Fibroblast of skin of left biceps (primary cell): ENCODE results near the gene METTL15.
"Not testable (repeated sequence)": the region's sequence is repeated elsewhere in the genome, so short reads cannot be mapped to it uniquely, and the experiment has no call there.

Experiments
- DNase-seq, 2 experiments: peaks; one replicate each; pipeline ENCODE4 v3.0.0-alpha.2; 2013; ENCODE audit warnings: low read depth in 2 of 2

Gene METTL15

DNA sequence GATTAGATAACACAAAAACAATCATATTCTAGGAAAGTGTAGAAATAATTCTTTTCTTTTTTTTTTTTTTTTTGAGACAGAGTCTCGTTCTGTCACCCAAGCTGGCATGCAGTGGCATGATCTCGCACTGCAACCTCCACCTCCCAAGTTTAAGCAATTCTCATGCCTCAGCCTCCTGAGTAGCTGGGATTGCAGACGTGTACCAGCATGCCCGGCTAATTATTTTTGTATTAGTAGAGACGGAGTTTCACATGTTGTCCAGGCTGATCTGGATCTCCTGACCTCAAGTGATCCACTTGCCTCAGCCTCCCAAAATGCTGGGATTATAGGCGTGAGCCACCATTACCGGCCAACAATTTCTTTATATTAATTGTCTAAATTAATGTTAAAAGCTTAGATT lies 182.8 kb downstream of the METTL15 start:
- DNase-seq, result not testable (repeated sequence)

GRCh38 chr11:28296426-28296825 lies 188.2 kb downstream of the METTL15 start:
- no peak for DNase-seq

- DNase-seq, result no peak
These were observed 190.0 kb downstream of the METTL15 start for GRCh38 chr11:28298209-28298608.

GRCh38 chr11:28303477-28304191 lies 195.4 kb downstream of the METTL15 start:
- no peak for DNase-seq

- DNase-seq, result no peak
These were observed 207.3 kb downstream of the METTL15 start for GRCh38 chr11:28315440-28315839.

DNA sequence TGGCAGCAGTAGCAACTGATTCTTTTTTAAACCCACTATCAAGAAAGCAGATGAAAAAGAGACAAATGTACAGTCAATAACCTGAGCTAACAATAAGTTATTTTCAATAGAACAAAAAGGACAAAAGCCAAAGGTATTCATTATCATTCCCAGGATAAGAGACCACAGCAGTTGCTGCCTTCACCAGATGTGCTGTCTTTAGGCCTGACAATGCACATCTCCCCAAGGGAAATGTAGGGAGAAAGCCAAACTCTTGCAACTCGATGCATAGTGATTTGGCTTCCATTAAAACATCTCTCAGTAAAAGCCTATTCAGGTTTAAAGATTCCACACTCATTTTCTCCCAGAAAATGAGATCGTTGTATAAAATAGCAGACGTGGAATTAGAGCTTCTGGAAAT lies 210.7 kb downstream of the METTL15 start:
- no peak for DNase-seq

DNA sequence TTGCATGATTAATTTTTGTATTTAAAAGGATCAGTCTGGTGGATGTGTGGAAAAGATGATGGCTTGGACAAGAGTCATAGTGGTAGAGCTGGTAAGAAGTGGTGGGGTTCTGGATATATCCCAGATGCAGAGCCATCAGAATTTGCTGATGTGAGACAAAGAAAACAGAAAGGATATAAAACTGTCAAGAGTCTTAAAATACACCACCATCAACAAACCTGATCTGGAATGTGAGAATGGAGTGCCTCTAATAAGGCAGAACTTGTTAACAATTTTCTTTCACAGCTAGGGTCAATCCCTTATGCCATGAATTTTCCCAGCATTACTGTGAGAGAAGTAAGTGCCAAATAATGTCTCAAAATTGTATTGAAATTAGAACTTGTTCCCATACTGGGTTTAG lies 215.4 kb downstream of the METTL15 start:
- no peak for DNase-seq

GRCh38 chr11:28332393-28332792 lies 224.2 kb downstream of the METTL15 start:
- not testable (repeated sequence) for DNase-seq

GRCh38 chr11:28337701-28338100 lies 229.5 kb downstream of the METTL15 start:
- DNase-seq, result no peak

DNA sequence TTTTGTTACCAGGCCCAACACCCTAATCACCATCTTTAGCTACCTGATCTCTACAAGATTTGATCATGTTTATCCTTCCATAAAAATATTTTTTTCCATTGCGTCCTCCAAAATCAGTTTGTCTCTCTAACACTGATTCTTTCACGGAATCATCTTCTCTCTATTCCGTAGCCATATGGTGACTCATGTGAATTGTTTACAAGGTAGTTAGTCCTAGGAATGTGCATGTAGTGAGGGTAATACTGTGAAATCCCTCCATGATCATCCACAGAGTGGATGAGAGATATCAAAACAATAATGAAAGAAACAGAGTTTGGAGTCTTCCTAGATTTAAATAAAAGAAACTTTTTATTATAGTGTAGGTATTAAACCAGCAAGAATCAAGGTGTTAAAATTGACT lies 230.2 kb downstream of the METTL15 start:
- DNase-seq, result no peak

DNA sequence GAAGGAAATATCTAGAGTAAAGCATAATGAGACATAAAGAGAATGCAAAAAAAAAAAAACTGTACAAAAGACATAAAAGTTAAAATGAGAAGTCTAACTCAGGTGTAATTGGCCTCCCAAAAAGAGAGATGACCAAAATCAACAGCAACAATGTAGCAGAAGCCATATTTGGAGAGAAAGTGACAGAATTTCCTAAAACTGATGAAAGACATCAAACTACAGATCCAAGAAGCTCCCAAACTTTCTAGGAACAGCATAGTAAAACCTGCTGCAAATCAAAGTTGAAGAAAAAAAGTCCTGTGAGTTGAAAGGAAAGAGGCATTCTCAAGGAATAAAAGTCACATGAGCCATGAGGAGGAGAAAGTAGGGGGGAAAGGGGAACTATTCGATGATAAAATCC lies 231.3 kb downstream of the METTL15 start:
- no peak for DNase-seq

- DNase-seq, result no peak
These were observed 234.5 kb downstream of the METTL15 start for GRCh38 chr11:28342716-28343115.

GRCh38 chr11:28343304-28344233 lies 235.4 kb downstream of the METTL15 start:
- DNase-seq, result peak; percentile 35 to 50

GRCh38 chr11:28346209-28346608 lies 238.0 kb downstream of the METTL15 start:
- DNase-seq, result no peak

- no peak for DNase-seq
These were observed 238.5 kb downstream of the METTL15 start for GRCh38 chr11:28346721-28347120.

DNA sequence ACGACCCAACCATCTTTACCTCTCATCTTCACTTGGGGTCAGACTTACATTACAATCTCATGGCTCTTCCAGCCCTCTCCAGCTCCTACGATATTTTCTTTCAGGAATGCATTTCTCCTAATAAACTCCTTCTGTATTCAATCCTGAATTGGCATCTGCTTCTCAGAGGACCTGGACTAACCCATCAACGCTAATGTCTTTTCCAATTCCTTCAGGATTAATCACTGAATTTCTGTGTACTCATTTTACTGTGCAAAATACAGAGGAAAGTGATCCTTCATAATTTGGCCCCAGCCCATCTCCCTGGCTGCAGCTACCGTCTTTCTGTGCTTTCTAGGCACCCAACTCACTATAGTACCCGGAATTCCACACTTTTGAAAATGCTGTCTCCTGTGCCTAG lies 239.2 kb downstream of the METTL15 start:
- DNase-seq, result peak; percentile 64 to 69

- DNase-seq, result no peak
These were observed 242.0 kb downstream of the METTL15 start for GRCh38 chr11:28350216-28350615.

- no peak for DNase-seq
These were observed 245.8 kb downstream of the METTL15 start for GRCh38 chr11:28353991-28354390.

GRCh38 chr11:28366549-28367346 lies 258.6 kb downstream of the METTL15 start:
- peak; percentile 67 to 68 for DNase-seq

GRCh38 chr11:28378095-28378494 lies 269.9 kb downstream of the METTL15 start:
- not testable (repeated sequence) for DNase-seq
